Measurements from ENCODE around the gene PTPRN2.

Gene PTPRN2

DNA sequence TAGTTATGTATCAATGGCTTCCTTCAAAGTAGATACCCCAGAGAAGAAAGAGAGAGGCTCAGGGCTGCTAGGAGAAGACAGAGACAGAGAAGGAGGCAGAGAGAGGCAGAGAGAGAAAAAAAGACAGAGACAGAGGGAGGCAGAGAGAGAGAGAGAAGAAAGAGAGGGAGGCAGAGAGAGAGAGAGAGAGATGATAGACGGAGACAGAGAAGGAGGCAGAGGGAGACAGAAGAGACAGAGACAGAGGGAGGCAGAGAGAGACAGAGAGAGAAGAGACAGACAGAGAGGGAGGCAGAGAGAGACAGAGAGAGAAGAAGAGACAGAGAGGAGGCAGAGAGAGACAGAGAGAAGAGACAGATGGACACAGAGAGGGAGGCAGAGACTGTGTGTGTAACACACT lies 1062.9 kb downstream of the PTPRN2 start:
- FAIRE-seq = no peak

DNA sequence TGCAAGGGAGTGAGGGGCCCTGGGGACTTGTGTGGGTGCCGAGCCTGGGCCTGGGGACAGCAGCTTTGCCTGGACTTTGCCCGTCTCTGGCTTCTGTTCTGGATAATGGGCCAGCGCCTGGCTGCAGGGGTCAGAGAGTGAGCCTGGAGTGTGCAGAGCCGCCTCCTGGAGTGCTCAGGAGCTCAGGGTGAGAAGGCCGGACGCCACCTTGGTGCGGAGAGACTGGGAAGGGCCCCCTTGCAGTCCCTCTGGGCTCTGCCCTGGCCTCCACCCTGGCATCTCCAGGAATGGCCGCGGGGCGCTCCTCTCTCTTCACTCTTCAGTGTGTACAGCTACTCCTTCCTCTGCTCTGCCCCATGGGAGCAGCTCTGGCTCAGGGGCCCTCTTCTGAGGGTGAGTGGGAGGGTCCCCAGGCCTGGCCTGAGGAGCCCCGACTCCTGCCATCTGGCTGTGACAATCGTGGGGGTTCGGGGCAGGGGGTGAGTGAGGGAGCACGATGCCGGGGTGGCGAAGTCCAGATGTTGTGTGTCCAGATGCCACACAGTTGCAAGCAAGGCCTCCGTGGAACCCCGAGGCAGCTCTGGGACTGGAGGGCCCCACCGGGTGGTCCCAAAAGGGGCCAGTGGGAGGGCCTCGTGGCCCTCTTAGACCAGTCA lies 1063.7 kb downstream of the PTPRN2 start:
- no peak for FAIRE-seq

DNA sequence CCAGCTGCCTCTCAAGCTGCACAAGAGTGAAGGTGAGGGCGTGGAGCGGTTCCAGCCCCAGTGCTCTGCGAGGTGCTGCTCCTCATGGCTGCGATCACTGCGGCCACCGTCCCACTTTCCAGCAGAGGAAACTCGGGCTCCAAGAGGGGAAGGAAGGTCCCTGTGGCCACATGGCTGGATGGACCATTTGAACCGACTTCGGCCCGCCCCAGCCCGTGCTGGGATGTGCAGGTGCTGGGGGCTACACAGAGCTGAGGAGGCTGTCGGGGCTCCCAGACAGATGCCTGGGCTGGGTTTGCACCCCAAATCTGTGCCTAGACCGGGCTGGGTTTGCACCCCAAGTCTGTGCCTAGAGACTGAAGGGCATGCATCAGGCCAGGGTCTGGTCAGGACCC lies 1064.3 kb downstream of the PTPRN2 start:
- no peak for FAIRE-seq

DNA sequence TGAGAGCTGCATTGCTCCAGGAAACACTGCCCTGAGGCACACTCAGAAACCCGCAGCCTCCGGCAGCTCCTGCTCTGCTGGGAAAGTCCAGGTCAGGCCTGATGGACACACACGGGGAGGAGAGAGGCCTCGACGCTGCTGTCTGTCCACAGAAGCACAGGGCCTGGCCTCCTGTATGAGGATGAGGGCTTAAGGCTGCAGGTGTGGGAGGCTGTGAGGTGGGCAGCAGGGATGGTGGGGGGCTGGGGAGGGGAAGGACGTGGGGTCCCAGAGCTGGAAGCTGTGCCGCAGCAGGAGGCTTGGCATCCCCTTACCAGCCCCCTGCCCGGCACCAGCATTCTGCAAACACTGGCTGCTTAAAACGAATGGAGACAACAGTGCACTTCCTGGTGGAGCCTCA lies 1064.7 kb downstream of the PTPRN2 start:
- FAIRE-seq = no peak

DNA sequence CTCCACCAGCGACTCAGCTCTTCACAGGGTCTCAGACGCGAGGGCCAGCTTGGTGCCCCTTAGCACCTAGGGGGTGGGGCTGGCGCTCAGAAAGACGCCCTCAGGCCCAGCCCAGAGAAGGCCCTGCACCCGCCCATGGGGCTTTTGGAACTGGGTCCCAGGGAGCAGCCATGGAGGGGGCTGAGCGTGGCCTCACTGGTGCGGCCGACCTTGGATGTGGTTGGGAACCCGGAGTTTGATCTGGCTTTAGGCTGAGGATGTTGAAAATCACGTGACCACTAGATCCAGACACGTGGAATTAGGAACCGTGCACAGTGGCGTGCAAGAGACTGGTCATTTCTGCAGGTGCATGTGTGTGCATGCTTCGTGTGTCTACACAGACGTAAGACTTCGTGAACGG lies 1065.4 kb downstream of the PTPRN2 start:
- no peak for FAIRE-seq

DNA sequence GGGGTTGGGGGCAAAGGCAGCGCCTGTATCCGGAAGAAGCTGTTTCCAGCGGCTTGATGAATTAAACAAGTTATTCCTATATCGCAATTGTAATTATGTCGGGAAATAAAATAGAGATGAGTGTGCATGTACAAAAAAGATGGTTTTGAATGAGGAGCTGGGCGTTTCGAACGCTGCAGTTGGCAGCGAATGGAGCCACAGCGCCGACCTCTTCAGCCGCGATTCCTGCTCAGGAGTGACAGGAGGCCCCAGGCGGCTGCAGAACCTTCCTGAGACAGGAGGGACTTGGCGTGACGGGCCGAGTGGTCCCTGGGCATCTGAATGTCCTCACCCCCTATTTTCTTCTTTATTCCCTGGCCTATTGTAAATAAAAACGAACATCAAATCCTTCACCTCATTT lies 1065.9 kb downstream of the PTPRN2 start:
- no peak for FAIRE-seq

DNA sequence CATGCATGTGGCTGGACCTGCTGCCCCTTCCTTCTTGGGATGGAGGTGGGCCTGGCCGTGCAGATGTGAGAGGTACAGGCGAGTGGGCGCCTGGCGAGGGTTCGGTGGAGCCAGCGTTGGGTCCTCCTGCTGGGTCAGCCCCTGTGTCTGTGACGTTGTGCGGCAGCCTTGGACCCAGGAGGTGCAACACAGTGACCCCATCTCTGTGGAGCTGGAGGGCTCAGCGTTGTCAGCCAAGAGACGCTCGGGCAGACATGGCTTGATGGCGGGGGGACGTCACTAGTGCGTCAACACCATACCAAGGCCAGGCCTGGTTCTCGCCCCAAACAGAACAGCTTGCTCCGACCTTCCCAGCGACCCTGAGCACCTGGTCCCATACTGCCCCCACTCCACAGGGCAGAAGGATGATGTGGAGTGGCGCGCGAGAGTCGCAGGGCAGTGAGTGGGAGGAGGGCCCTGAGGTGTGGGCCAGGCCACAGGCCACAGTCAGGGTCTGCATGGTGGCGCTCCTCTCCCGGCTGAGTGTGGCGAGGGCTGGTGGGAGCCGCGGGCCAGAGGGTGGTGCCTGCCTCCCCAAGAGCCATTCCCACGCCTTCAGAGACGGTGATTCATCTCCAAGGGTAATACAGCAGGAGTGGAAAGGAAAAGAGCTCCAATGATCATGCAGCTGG lies 1066.4 kb downstream of the PTPRN2 start:
- FAIRE-seq = no peak

DNA sequence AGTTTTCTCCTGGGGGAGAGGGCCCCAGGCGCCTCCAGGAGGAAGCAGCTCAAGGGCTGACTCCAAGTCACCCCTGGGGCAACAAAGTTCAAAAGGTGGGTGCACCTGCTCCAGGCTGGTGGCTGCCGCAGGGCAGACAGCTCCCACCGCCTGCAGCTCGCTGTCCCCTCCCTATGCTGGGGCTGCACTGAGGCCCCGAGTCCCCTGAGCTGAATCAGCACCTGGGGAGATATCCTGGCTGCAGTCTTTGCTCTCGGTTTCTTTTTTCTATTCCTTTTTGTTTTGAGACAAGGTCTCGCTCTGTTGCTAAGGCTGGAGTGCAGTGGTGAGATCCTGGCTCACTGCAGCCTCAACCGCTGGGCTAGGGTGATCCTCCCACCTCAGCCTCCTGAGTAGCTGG lies 1067.4 kb downstream of the PTPRN2 start:
- no peak for FAIRE-seq

DNA sequence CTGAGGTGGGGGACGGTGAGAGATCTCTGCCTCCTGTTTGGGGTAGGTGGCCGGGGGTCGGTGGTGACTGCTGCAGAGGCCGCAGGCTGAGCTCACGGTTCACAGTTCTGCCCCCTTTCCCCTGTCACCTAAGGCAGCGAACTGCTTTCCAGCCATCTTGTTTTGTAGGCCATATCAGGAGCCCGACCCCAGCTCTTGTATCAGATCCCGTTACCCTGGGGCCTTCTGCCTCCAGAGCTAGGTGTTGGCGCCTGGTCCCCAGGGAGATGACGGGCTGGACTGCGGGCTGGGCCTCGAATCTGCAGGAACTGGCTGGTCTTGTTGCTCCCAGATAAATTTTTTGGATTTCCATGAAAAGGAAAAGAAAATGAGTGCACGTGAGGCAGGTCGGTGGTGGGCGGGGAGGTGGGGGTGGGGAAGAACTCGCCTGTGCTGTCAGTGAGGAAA lies 1067.8 kb downstream of the PTPRN2 start:
- FAIRE-seq = no peak

DNA sequence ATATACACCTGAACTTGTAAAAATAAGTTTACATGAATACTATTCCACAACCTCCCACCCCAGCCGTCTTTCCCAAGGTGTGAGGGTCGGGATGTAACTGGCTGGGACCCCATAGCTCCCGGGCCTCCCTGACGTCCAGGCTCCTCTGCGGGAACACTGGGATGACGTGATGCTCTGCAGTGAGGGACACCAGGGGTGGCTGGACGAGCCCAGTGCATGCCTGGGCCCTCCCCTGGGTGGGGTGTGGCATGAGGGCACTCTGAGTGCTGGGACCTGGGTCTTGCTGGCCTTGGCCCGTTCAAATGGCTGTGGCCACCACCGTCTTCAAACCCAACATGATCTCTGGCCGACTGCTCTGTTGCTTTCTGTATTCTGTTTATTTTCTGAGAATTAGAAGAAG lies 1068.4 kb downstream of the PTPRN2 start:
- FAIRE-seq = no peak

DNA sequence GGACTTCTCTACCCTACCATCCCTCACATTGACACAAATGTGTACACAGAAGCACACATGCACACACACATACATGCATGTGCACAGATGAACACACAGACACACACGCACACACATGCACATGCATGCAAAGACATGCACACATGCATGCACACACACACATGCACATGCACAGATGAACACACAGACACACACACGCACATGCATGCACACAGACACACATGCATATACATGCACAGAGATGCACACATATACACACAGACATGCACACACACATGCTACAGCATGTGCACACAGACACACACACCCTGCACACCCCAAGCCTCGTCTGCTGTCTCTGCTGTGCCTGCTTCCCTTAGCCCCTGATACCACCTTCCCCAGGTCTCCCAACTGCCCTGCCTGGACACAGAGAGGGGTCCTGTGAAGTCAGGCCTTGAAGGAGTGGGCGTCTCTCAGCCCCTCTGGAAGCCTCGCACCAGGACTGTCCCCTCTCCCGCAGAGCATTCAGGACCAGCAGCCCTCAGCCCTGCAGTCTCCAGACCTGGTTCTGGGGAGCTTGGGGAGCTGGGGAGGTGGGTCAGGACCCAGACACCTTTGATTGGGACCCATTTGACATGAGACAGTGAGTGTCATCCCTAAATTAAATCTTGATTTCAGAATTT lies 1069.0 kb downstream of the PTPRN2 start:
- FAIRE-seq = no peak

DNA sequence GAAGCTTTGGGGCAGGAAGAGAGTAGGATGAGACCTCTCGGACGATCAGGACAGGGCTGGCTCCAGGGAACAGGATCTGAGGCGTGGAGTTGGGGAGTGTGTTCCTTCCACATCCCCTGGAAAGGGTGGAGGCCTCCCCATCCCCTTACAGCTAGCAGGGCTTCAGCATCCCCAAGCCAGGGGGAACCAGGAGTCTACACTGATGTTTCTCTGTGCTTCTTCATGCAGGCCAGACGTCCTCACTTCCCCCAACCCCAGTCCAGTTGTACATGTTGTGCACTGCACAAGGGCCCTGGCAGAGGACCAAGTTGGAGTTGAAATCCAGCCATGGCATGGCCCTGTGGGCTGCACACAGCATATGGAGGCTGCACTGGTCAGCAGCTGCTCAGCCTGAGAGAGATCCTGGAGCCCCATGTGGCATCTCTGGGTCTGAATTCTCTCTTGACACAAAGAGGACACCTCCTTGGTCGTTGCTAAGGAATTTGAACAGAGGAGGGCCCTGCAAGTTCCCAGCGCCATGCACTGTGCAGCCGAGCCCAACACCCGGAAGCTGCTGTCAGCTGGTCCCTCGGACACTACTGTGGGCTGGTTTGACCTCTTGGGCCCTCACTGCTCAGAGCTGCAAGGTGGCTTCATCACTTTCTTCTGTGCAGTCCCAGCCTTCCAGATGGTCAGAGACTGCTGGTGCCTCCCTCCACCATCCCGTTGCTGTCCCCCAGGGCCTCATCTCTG lies 1069.7 kb downstream of the PTPRN2 start:
- FAIRE-seq = no peak

DNA sequence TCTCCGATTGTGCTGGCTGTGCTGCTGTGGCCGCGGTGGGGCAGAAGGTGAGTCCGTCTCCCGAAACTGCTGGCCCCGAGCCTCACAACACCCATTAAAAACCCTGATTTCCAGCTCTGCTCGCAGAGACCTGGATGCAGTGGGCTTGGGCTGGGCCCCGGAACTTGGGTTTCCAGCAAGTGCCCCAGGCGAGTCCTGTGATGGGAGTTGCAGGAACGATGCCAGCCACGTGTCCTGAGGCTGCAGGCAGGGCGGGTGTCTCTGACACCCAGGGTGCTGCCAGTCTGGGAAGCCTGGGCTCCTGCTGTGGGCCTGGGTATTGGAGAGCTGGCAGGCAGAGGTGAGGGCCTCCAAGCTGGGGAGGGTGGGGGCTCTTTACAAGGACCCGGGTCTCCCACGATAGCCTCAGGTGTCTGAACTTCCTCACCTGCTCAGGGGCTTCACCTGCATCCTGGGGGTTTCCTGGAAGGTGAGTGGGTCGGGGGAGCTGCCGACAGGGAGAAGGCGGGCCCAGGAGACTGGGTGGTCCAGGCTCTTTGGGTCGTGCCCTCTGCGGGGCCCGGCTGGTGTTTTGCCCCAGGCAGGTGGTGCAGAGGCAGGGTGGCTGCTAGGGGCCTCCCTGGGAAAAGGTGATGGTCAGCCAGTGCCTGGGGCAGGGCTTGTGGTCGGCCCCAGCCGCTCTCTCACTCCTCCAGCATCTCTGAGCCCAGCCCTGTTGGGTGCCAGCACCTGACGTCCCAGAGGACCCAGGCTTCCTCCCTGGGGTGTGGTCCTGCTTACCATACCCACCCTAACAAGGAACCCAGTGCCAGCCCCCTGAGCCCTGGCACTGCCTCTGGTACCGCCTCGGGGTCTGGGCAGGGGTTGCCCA lies 1070.5 kb downstream of the PTPRN2 start:
- no peak for FAIRE-seq

DNA sequence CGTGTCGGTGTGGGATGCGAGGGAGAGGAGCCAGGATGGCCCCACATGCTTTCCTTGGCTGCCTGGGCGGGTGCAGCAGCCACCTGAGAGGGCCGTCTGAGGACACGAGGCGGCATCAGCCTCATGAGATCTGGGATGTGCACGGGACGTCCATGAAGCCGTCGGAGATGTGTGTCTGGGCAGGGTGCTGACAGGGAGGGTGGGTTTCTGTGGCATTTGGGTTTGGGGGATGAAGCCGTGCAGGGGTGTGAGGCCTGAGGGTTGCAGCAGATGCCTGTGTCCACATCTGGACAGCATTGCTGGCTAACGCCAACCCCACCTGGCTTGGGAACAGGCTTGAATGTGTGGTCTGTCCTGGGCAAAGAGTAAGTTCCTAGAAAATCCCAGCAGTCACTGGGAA lies 1071.3 kb downstream of the PTPRN2 start:
- FAIRE-seq = no peak

DNA sequence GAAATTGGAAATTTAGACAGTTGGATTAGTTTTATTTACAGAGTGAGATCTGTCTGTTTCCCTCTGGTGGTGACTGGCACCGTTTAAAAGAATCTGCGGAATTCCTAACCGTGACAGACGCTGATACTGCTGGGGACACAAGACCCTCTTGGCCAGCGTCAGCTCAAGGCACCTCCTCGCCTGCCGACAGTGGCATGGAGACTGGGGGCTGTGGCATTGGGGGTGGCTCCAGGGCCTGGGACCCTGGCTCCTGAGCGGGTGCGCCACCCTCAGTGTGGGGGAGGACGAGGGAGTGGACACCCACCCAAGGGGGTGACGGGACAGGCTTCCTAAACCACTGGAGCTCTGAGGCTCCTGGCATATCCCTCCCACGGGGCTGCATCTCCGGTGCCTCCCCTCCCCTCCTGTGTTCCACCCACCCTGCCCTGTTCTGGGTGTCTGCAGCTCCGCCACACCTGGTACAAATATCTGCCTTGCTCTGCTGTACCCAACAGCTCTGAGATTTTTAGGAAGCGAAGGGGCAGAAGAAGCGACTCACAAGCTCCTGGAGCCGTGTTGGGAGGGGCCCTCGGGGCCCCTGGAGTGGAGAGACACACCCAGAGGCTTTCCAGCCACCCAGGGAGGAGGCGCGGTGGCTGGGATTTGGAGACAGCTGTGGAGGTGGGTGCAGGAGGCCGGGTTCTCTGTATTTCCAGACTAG lies 1072.1 kb downstream of the PTPRN2 start:
- FAIRE-seq = no peak

DNA sequence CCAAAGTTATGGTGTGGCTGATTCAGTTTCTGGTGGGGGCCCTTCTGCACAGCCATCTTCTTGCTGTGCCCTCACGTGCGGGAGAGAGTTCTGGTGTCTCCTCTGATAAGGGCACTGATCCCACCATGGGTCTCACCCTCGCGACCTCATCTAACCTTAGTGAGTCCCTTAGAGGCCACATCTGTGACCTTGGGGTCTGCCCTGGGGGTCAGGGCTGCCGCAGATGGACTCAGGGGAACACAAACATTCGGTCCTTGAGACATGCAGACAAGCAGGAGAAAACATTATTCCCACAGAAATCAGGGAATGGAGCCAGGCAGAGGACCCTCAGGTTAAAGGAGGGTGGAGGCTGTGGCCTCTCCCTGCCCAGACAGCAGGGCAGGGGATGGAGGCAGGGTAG lies 1072.9 kb downstream of the PTPRN2 start:
- no peak for FAIRE-seq

DNA sequence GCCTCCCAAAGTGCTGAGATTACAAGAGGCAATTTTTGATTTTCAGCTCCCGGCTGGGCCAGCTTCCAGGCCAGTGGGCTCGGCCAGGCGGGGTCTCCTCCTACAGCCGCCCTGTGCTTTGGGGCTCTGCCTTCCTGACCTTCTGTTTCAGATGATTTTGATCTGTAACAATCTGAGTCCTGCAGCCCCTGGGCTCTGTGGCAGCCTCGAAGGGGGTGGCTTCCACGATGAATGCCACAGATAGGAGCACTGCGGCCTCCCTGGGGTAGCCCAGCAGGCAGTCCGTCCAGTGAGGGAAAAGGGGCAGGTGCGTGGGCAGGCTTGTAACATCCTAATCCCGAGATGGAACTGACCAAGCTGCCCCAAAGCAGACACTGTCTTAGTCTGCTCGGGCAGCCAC lies 1073.3 kb downstream of the PTPRN2 start:
- no peak for FAIRE-seq

DNA sequence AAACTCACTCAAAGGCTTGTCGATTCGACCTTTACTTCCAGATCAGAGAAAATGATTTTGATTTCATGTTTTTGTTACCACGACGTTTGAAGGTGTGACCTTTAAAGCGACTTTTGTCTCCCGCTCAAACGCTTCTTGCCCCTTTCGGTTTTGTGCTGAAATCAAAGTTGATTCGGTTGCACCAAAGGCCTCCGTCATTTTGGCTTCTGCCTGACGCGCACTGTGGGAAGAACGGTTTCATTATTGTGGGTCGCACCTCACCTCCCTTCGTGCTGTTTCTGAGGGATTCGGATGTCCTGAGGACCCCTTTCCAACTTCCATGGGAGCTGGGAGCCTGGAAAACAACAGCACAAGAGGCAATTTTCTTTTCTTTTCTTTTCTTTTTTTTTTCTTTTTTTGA lies 1073.9 kb downstream of the PTPRN2 start:
- no peak for FAIRE-seq

DNA sequence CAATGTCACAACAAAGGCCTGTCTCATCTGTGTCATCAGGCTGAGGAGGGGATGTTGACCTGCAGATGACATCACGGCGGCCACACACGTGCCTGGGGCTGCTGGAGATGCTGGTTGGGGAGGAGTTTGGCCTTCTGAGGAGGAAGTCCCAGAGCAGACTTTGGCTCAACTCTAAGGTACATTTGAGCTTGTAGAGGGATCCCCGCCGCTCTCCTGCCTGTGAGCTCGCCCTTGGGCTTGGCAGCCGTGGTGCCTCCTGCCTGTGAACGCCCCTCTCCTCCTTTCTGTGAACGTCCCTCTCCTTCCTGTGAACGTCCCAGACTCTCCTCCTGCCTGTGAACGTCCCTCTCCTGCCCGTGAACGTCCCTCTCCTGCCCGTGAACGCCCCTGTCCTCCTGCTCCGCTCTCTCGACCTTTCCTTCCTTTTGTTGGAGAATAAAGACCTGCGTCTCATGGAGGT lies 1074.4 kb downstream of the PTPRN2 start:
- FAIRE-seq = no peak

DNA sequence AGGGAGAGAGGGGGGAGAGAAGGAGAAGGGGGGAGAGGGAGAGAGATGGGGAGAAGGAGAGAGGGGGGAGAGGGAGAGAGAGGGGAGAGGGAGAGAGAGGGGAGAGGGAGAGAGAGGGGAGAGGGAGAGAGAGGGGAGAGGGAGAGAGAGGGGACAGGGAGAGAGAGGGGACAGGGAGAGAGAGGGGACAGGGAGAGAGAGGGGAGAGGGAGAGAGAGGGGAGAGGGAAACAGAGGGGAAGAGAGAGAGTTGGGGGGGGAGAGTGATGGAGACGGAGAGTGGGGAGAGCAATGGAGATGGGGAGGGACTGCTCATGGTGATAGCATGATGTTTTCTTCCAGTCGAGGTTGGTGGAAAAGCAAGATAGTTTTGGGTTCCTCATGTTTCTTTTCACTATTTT lies 1078.4 kb downstream of the PTPRN2 start:
- FAIRE-seq = no peak

DNA sequence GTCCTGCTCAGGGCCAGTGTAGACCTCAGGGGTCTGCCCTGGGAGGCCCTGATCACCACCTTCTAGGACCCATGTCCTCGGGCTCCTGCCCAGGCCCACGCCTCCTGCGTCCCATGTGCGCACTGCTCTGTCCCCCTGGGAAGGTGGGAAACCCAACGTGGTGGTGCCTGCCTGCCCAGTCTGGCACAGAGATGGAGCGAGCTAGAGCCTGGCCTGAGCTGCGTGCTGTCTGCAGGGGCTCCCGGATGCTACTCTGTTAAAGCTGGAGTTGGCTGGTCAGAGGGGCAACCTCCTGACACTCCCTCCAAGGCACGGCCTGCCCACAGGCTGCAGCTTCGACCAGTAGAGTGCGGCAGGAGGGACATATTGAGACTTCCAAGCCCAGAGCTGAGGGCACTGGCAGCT lies 1079.1 kb downstream of the PTPRN2 start:
- no peak for FAIRE-seq

DNA sequence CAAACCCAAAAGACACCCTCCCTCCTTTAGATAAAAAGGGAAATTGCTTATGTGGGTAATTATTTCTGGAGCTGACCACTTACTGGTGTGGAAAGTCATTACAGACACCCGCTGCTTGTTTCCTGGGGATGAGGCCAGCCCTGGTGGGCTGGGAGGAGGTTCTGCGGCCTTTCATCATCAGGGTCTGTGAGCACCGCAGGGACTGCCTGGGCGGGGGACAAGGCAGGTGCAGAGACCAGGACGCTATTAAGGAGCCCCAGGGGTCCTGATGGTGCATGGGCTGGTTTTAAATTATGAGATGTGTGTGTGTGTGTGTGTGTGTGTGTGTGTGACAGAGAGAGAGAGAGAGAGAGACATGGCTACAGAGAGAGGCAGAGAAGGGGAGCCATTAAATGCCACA lies 1079.6 kb downstream of the PTPRN2 start:
- no peak for FAIRE-seq
